CD4-positive, alpha-beta T cell treated with Interferon alpha-2 for 1 hour (primary cell): ENCODE data around the gene PAIP1.
"Not testable (repeated sequence)": the region's sequence is repeated elsewhere in the genome, so short reads cannot be mapped to it uniquely, and the experiment has no call there.

ENCODE experiments used
- DNase-seq, 2 donors: peaks; one replicate each; pipeline ENCODE4 v3.0.0-alpha.2; 2020 to 2022

The PAIP1 gene

DNA sequence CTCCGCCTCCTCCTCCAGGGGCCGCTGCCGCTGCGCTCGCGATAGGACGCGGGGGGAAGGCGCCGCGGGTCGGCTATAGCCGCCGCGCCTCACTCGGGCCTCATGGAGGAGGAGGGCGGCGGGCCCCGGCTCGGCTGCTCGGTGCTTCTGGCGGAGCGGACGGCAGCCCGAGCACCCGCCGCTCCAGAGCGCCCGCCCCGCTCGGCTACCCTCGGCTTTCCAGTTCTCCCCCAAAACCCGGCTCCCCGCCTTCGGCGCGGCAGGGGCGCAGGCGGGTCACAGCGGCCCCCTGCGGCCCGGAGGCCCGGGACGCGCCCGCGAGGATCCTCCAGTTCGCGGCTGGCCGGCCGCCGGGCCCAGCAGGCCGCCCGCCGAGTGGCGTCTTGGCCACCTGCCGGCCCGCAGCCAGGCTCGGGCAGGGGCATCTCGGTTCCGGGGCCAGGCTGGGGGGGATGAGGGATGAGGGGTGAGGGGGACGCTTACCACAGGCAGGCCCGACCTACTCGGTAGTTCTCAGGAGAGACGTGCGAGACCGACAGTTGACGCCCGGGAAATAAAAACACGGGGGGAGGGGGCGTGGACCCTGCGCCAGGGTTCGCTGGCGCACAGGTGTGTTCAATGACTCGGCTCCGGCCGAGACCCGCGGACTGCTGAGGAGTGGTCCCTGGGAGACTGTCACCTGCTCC lies at the start of gene PAIP1:
Gene PAIP1, minus strand, starts transcription at position 221 of the 686 bp plus-strand sequence. CDS start 231 bp downstream, outside the sequence.
- peak; percentile 85 to 90 for DNase-seq

DNA sequence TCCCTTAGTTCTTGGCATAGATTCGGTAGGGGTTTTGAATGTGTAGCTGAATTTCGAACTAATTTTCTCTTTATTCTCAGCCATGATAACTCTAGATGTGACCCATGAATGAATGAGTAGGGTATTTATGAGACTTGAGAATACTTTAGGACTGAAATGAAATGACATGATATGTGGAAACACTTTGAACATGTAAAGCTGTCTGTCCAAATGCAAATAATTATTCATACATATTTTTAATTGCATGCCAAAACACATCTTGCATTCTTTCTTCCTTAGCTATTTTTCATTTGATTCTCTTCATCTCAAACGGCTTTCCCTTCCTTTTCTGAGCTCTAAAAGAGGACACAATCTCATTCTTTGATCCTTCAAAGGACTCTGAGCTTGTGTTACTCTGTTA lies 49.5 kb upstream of the PAIP1 start:
- DNase-seq, result no peak

GRCh38 chr5:43604699-43605098 lies 47.8 kb upstream of the PAIP1 start:
- no peak for DNase-seq

DNA sequence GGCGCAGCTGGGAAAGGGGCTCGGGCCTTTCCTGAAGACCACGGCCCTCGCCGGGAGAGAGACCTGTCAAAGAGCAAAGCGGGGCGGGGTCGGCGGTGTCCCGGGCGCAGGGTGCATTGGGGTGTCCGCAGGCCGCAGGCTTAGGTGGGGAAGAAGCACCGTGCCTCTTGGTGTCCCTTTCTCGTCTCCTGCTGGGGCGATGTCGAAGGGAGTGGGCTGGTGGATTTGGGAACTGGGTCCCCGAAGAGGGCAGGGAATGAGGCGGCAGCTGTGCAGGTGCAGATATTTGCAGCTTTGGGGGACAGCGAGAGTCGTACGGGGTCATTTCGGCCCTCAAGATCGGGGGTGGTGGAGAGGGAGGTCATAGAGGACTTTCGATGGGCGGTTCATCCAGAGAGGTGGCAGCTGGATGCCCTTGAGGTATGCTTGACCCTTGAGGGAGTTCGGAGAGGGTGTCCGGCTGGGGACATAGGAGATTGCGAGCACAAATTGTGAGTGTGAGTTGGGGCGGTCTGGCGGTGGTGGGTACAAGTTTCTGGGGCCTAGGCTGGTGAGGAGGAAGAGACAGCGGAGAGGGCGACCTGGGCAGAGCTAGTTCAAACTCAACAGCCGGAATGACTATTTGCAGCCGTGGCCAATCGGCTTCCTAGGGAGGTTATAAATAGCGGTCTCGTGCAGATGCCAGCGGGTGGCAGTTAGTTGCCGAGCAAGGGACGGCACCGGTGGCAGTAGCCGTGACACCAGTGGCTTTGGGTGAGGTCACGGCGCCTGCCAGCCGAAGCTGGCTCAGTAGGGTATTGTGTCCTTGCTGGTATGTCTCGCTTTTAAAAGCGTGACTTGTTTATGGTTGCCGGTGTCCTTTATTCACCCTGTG lies 46.7 kb upstream of the PAIP1 start:
- peak; percentile 76 to 81 for DNase-seq

GRCh38 chr5:43602461-43603343 lies 45.8 kb upstream of the PAIP1 start, which contains the start of gene NNT:
Gene NNT (plus strand): TSS chr5:43603180. CDS start chr5:43609196, 6,016 bp downstream.
- DNase-seq, result peak; percentile 67 to 77

- peak in 1 of 2 donors; percentile 4 for DNase-seq
Observed at GRCh38 chr5:43601454-43602260, 44.8 kb upstream of the PAIP1 start.

DNA sequence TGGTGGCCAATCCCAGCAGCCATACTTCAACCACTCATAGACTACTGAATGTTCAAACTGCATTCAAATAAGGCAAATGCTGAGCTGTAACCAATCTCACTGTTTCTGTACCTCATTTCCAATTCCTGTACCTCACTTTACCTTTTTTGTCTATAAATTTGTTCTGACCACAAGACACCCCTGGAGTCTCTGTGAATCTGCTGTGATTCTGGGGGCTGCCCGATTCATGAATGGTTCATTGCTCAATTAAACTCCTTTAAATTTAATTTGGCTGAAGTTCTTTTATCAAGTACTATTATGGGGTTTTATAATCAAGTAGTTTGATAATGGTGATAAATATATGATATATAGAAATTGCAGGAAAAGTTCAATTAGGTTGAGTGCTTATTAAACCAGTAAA lies 42.0 kb upstream of the PAIP1 start:
- DNase-seq, result not testable (repeated sequence)

DNA sequence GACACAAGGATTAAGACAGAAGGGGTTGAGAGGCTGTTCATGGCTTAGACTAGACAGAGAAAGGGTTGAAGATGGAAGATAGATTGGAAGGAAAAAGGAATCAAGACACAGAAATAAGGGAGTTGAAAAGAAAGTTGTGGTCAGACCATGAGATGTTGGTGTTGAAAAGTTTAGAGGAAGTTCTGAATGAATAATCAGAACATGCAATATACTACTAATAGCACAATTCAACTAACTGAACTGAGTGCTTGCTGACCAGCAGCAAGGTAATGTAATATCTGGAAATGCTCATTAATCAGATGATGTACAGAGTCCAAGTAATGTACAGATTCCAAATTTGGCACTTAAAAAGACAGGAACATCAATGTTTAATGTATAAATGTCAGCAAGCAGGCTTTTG lies 35.5 kb upstream of the PAIP1 start:
- DNase-seq, result no peak

DNA sequence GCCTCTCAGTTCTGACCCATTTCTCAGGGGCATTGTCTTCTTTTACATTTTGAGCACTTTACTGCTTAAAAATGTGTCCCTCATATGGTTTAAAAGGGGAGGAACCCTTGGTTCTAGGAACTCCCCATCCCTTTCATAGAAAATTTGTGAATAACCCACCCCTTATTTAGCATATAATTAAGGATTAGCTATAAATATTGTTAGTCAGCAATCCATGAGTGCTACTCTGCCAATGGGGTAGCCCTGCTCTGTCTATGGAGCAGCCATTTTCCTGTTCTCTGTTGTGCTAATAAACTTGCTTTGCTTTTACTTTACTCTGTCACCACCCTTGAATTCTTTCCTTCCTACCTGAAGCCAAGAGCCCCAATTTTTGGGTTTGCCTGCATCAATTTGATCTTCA lies 33.8 kb upstream of the PAIP1 start:
- DNase-seq, result no peak

DNA sequence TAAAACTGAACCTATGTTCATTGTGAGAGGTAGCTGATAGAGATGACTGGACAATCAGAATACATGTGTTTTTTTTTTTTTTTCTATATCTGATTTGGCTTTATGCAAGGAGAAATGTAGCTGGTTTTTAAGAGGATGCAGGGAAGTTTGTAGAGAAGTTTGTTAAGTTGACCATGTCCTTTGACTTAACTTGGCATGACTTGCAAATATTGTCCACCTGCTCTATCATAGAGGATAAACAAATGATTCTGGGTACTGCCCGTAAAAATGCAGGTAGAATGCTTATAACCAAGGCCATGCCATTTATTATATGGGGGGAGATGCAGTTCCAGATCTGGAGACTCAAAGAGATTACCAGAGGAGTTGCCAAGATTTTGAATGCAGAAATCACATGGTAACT lies 32.4 kb upstream of the PAIP1 start:
- no peak for DNase-seq

- no peak for DNase-seq
Observed at GRCh38 chr5:43588842-43589241, 32.0 kb upstream of the PAIP1 start.

DNA sequence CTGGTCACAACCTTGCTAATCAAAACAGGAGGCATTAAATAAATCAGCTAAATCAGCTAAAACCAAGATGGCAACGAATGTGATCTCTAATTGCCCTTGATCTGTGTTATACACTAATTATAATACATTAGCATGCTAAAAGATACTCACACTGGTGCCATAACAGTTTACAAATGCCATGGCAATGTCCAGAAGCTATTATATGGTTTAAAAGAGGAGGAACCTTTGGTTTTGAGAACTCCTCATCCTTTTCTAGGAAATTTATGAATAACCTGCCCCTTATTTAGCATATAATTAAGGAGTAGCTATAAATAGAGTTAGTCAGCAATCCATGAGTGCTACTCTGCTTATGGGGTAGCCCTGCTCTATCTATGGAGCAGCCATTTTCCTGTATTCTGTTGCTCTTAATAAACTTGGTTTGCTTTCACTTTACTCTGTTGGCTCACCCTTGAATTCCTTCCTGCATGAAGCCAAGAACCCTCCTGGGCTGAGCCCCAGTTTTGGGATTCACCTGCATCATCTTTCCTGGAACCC lies 27.4 kb upstream of the PAIP1 start:
- no peak for DNase-seq

DNA sequence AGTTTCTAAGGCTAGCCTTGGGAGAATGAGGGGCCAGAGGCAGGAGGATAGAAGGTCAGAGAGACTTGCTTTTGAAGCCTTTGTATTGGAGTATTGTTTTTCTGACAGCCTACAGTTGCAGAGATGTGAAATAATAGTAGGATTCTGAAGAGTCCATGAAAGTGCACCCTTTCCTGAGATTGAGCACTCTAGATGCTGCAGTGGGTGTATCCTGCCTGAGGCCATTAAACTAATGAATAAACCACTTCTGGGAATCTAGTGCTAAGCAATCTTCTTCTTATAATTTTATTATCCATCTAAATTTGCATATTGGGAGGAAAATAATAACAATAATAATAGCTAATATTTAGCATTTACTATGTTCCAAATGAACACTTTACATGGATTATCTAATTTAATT lies 26.8 kb upstream of the PAIP1 start:
- DNase-seq, result no peak

DNA sequence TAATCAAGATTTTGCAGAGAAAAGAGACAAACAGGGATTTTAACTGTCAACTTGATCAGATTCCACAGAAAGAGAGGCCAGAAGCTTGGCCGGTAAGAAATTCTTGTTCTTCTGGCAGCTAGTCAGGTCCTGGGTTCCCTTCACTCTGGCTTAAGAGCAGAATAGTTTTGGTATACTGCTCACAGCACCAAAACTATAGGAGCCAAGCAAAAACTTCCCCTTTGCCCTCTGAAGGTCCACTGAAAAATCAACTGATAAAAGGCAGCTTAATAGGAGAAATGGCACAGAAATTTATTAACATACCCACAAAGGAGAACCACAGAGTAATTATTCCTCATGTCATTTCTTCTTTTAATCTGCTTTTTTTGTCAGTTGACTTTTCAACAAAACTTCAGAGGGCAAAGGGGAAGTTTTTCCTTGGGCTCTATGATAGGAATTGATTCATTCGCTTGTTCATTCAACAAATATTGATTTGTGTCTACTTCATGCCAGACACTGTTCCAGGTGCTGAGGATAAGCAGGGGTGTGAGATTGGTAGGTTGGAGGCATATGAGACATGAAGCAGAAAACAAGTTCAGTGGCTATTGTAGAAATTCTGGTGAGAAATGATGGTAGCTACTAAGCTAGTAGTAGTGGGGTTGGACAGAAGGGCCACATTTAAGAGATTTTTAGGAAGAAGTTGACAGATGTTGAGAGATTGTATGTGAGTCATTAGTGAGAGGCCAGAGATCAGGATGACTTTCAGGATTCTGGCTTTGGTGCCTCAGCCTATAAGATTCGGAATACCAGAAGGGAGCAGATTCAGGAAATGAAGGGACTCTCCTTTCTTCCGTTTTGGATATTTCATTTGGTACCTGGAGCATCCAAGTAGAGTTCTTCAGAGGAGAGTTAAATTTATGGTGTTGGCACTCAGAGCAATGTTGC lies 25.5 kb upstream of the PAIP1 start:
- DNase-seq, result no peak

- no peak for DNase-seq
Observed at GRCh38 chr5:43581398-43581797, 24.5 kb upstream of the PAIP1 start.

DNA sequence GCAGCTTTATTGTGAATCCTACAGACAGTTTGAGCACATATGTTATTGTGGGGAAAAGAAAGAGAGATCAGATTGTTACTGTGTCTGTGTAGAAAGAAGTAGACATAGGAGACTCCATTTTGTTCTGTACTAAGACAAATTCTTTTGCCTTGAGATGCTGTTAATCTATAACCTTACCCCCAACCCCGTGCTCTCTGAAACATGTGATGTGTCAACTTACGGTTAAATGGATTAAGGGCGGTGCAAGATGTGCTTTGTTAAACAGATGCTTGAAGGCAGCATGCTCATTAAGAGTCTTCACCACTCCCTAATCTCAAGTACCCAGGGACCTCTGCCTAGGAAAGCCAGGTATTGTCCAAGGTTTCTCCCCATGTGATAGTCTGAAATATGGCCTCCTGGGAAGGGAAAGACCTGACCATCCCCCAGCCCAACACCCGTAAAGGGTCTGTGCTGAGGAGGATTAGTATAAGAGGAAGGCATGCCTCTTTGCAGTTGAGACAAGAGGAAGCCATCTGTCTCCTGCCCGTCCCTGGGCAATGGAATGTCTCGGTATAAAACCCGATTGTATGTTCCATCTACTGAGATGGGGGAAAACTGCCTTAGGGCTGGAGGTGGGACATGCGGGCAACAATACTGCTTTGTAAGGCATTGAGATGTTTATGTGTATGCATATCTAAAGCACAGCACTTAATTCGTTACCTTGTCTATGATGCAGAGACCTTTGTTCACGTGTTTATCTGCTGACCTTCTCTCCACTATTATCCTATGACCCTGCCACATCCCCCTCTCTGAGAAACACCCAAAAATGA lies 23.7 kb upstream of the PAIP1 start:
- not testable (repeated sequence) for DNase-seq

DNA sequence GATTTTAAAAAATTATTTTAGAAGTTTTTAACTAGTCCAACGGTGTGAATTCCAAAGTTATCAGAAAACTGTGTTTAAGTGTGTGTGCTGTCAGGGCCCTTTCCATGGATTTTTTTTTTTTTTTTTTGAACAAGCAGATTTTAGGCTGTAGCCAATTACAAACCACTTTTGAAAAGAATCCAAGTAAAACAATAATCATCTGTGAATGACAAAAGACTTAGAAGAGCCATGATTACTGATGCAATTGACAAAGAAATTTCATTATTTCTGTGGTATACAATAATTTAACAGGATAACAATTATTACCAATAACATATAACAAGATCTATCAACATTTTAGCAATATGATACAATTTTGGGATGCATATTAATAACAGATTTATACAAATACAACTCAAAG lies 16.2 kb upstream of the PAIP1 start:
- DNase-seq, result no peak

DNA sequence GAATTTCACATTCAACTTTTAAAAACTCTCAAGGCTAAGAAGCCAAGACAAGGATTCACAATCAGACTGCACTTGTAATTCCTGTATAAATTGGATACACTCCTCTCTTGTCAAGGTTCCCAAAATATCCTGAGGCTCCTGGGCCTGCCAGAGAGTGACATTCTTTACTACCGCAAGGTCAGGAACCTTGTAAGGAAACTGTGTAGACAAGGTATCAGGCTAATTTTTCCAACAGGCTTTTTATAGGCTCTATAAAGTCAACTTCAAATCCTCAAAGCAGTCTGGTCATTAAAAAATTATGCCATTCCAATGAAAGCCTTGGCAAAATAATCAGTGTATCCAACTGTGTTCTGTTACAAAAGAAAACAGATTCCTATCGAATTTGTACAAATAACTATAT lies 15.5 kb upstream of the PAIP1 start:
- DNase-seq, result no peak

DNA sequence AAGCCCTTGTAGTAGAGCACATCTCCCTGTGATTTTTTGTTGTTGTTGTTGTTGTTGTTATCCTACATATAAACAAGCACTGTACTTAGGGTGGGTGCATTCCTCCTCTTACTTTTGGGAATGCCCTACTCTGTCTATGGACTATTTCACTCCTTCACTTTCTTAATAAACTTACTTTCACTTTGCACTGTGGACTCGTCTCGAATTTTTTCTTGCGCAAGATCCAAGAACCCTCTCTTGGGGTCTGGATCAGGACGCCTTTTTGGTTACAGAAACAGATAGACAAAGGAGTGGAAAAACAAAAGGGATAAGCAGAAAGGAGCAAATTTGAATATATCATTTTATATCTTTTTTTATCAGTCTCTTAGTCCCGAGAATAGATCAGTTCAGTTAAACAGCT lies 14.4 kb upstream of the PAIP1 start:
- no peak for DNase-seq
